ENCODE results near the gene SPATA4. TPM values are rescaled to one million over a fixed set of nuclear protein-coding genes. Genes with fewer than 3 reads are reported as not detected.

Gene SPATA4
- total and polyA plus RNA-seq, 2 donors (not counting 3 experiments of a cell fraction or from before 2014, with no cell fraction given): not detected

DNA sequence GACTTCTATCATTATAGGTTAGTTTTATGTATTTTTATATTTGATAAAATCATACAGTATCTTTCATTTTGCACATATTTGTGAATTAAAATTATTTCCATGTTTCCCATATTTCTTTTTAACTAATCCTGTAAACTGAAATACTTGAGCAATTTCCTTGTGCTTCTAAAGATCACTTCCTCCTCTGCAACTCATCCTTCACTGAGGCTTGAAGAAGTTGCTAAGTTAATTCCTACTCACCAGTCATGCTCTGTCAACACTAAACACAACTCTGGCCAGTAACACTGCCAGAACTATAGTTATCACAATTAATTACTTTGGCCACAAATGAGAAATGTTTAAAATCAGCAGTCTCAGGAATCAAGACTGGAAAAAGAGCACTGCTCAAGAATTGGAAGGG is 6.7 kb downstream of the SPATA4 start:
- no peak overlapping the region for H3K27ac ChIP-seq (ENCODE audit: insufficient read depth, low read depth, low read length)
- no peaks in the 10 kb centered on the region for H3K9me3 ChIP-seq (replicated peaks; ENCODE audit: control insufficient read depth, insufficient read depth, low read length)
- DNase-seq (ENCODE audit: low read depth, low spot score): no peak
- TF ChIP-seq POLR2A (IDR thresholded peaks at IDR 0.05; ENCODE audit: low read depth, low read length) (no peak), FOS (IDR thresholded peaks at IDR 0.05; ENCODE audit: borderline replicate concordance, insufficient read depth, low read length) (no peak), EZH2 (IDR thresholded peaks at IDR 0.05; ENCODE audit: borderline replicate concordance, low read depth, low read length, severe bottlenecking) (no peak), GATA2 (IDR thresholded peaks at IDR 0.05; ENCODE audit: insufficient read depth, insufficient read length, low read depth, low read length) (no peak), MYC (IDR thresholded peaks at IDR 0.05; ENCODE audit: low read depth, low read length) (no peak)
- TF ChIP-seq, protein P1, sequence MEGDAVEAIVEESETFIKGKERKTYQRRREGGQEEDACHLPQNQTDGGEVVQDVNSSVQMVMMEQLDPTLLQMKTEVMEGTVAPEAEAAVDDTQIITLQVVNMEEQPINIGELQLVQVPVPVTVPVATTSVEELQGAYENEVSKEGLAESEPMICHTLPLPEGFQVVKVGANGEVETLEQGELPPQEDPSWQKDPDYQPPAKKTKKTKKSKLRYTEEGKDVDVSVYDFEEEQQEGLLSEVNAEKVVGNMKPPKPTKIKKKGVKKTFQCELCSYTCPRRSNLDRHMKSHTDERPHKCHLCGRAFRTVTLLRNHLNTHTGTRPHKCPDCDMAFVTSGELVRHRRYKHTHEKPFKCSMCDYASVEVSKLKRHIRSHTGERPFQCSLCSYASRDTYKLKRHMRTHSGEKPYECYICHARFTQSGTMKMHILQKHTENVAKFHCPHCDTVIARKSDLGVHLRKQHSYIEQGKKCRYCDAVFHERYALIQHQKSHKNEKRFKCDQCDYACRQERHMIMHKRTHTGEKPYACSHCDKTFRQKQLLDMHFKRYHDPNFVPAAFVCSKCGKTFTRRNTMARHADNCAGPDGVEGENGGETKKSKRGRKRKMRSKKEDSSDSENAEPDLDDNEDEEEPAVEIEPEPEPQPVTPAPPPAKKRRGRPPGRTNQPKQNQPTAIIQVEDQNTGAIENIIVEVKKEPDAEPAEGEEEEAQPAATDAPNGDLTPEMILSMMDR (IDR thresholded peaks at IDR 0.05; ENCODE audit: extremely low read depth in 1 of 2, insufficient read depth in 1 of 2, low read depth in 1 of 2, low read length in 2 of 2): no peak
- TF ChIP-seq, protein P2, sequence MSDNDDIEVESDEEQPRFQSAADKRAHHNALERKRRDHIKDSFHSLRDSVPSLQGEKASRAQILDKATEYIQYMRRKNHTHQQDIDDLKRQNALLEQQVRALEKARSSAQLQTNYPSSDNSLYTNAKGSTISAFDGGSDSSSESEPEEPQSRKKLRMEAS (IDR thresholded peaks at IDR 0.05; ENCODE audit: insufficient read depth, insufficient read length): no peak
- dilution Hi-C loops (cut with MboI; ENCODE audit: extremely low pct_ligation_motif_present, low sequenced_read_pairs): no loop called here
- BruUV-seq (replicated peaks): no TSS peak
- no peak overlapping the region for H3K4me2 ChIP-seq (ENCODE audit: insufficient read depth, low read length)
- intact Hi-C loops (cut with micrococcal nuclease): no loop called here
- no peak for FAIRE-seq
- no peaks in the 10 kb centered on the region for H3K36me3 ChIP-seq (ENCODE audit: control insufficient read depth in 2 of 2, extremely low read depth in 1 of 2, insufficient read depth in 2 of 2, low read length in 2 of 2)
- H2AFZ ChIP-seq (ENCODE audit: low read depth, low read length): no peak overlapping the region
- peaks cover 11% of the 10 kb centered on the region for H3K4me1 ChIP-seq (ENCODE audit: control insufficient read depth, extremely low read depth, insufficient read depth, low read length)
- H3K9me1 ChIP-seq (replicated peaks; ENCODE audit: control insufficient read depth, extremely low read depth, insufficient read depth, low read length): no peaks in the 10 kb centered on the region
- no peaks in the 10 kb centered on the region for H3K79me2 ChIP-seq (ENCODE audit: control insufficient read depth, insufficient read depth, low read length)
- H3K27me3 ChIP-seq (ENCODE audit: control insufficient read depth in 2 of 2, insufficient read depth in 2 of 2, low read length in 2 of 2): no peaks in the 10 kb centered on the region
- POLR2A ChIA-PET: no interaction called here
- no peak overlapping the region for H3K9ac ChIP-seq (replicated peaks; ENCODE audit: extremely low read depth, insufficient read depth, low read length)
- CTCF ChIA-PET: no interaction called here
- no peaks in the 10 kb centered on the region for H4K20me1 ChIP-seq (replicated peaks; ENCODE audit: control insufficient read depth, extremely low read depth, insufficient read depth, low read length)
- H3K4me3 ChIP-seq (replicated peaks in 1 of 3; ENCODE audit: insufficient read depth in 1 of 3, low read depth in 1 of 3, low read length in 3 of 3): no peak overlapping the region

Data from endothelial cell of umbilical vein (primary cell).